Stimulated activated naive CD8-positive, alpha-beta T cell treated with anti-CD3 and anti-CD28 coated beads, Interleukin-15, amount 100 ng/mL, for 72 hours (primary cell): ENCODE results near the gene UBE3A.
A peak's percentile ranks its signal among the peaks of the same experiment; 100 is the strongest.

Experiments used
- ATAC-seq: fragments of 150-1000 bp; cut with Tn5 transposase; 2 replicates; pipeline ENCODE4 v1.10.0; 2021; ENCODE audit warnings: mild to moderate bottlenecking, moderate library complexity
- DNase-seq, 2 donors: peaks; one replicate each; pipeline ENCODE4 v3.0.0; 2021 to 2022
- H3K27ac Mint-ChIP-seq, 2 donors: one replicate each; pipeline ENCODE4 v1.8.0; 2022; ENCODE audit warnings: mild to moderate bottlenecking in 2 of 2, mixed read lengths in 2 of 2, moderate library complexity in 2 of 2
- H3K27me3 Mint-ChIP-seq: one replicate; pipeline ENCODE4 v1.8.0; 2022; ENCODE audit warnings: mixed read lengths
- H3K4me1 Mint-ChIP-seq: one replicate; pipeline ENCODE4 v1.8.0; 2022; ENCODE audit warnings: mild to moderate bottlenecking, mixed read lengths
- H3K4me3 Mint-ChIP-seq, 2 donors: one replicate each; pipeline ENCODE4 v1.8.0; 2022; ENCODE audit warnings: mild to moderate bottlenecking in 2 of 2, mixed read lengths in 2 of 2, moderate library complexity in 1 of 2
- H3K9me3 Mint-ChIP-seq, 2 donors: one replicate each; pipeline ENCODE4 v1.8.0; 2022; ENCODE audit warnings: mixed read lengths in 2 of 2

The UBE3A gene

GRCh38 chr15:25339431-25339830, 99.4 kb downstream of the UBE3A start:
- peaks cover 13 to 15% of the 10 kb centered on the region in 2 donors for H3K9me3 Mint-ChIP-seq
- ATAC-seq (no peak), DNase-seq (no peak)
- no peak overlapping the region for H3K4me3 Mint-ChIP-seq
- no peak overlapping the region for H3K27ac Mint-ChIP-seq
- H3K4me1 Mint-ChIP-seq, result no peaks in the 10 kb centered on the region
- no peaks in the 10 kb centered on the region for H3K27me3 Mint-ChIP-seq

GRCh38 chr15:25335279-25335678, 103.5 kb downstream of the UBE3A start:
- Mint-ChIP-seq H3K4me3 (no peak overlapping the region), H3K27me3 (no peaks in the 10 kb centered on the region), H3K9me3 (peaks cover 13 to 22% of the 10 kb centered on the region in 2 donors), H3K27ac (no peak overlapping the region), H3K4me1 (no peaks in the 10 kb centered on the region)
- no peak for DNase-seq
- ATAC-seq, result no peak

GRCh38 chr15:25333049-25333448, 105.8 kb downstream of the UBE3A start:
- Mint-ChIP-seq H3K4me1 (no peaks in the 10 kb centered on the region), H3K27me3 (no peaks in the 10 kb centered on the region), H3K4me3 (no peak overlapping the region), H3K9me3 (peaks cover 13 to 26% of the 10 kb centered on the region in 2 donors), H3K27ac (no peak overlapping the region)
- DNase-seq (no peak), ATAC-seq (no peak)

GRCh38 chr15:25332306-25332705, 106.5 kb downstream of the UBE3A start:
- DNase-seq, result no peak
- Mint-ChIP-seq H3K9me3 (peaks cover 13 to 34% of the 10 kb centered on the region in 2 donors), H3K4me1 (no peaks in the 10 kb centered on the region), H3K4me3 (no peak overlapping the region), H3K27me3 (no peaks in the 10 kb centered on the region), H3K27ac (no peak overlapping the region)
- ATAC-seq, result no peak

- Mint-ChIP-seq H3K9me3 (peaks cover 13 to 38% of the 10 kb centered on the region in 2 donors), H3K4me1 (no peaks in the 10 kb centered on the region), H3K4me3 (no peak overlapping the region), H3K27me3 (no peaks in the 10 kb centered on the region), H3K27ac (no peak overlapping the region)
- no peak for ATAC-seq
- DNase-seq, result no peak
Measured at GRCh38 chr15:25331860-25332259, 107.0 kb downstream of the UBE3A start.

- no peak for ATAC-seq
- DNase-seq, result no peak
- peaks cover 13 to 42% of the 10 kb centered on the region in 2 donors for H3K9me3 Mint-ChIP-seq
- no peak overlapping the region for H3K4me3 Mint-ChIP-seq
- no peaks in the 10 kb centered on the region for H3K4me1 Mint-ChIP-seq
- no peaks in the 10 kb centered on the region for H3K27me3 Mint-ChIP-seq
- H3K27ac Mint-ChIP-seq, result no peak overlapping the region
Measured at GRCh38 chr15:25331404-25331803, 107.4 kb downstream of the UBE3A start.

GRCh38 chr15:25329696-25330095, 109.1 kb downstream of the UBE3A start:
- DNase-seq (no peak), ATAC-seq (no peak)
- Mint-ChIP-seq H3K27ac (peak overlapping the region in 1 of 2 donors; percentile 67), H3K4me1 (no peaks in the 10 kb centered on the region), H3K27me3 (no peaks in the 10 kb centered on the region), H3K4me3 (no peak overlapping the region), H3K9me3 (peaks cover 7 to 28% of the 10 kb centered on the region in 2 donors)

- Mint-ChIP-seq H3K4me3 (no peak overlapping the region), H3K4me1 (no peaks in the 10 kb centered on the region), H3K9me3 (peaks cover 13 to 47% of the 10 kb centered on the region in 2 donors), H3K27ac (no peak overlapping the region), H3K27me3 (no peaks in the 10 kb centered on the region)
- DNase-seq (no peak), ATAC-seq (no peak)
Measured at GRCh38 chr15:25327686-25328085, 111.1 kb downstream of the UBE3A start.

- no peaks in the 10 kb centered on the region for H3K4me1 Mint-ChIP-seq
- H3K9me3 Mint-ChIP-seq, result peaks cover 20 to 56% of the 10 kb centered on the region in 2 donors
- no peaks in the 10 kb centered on the region for H3K27me3 Mint-ChIP-seq
- H3K27ac Mint-ChIP-seq, result no peak overlapping the region
- H3K4me3 Mint-ChIP-seq, result no peak overlapping the region
- DNase-seq (no peak), ATAC-seq (no peak)
Measured at GRCh38 chr15:25325187-25325586, 113.6 kb downstream of the UBE3A start.

- no peak overlapping the region for H3K4me3 Mint-ChIP-seq
- no peaks in the 10 kb centered on the region for H3K4me1 Mint-ChIP-seq
- ATAC-seq (no peak), DNase-seq (no peak)
- peaks cover 26 to 69% of the 10 kb centered on the region in 2 donors for H3K9me3 Mint-ChIP-seq
- H3K27me3 Mint-ChIP-seq, result no peaks in the 10 kb centered on the region
- H3K27ac Mint-ChIP-seq, result no peak overlapping the region
Measured at GRCh38 chr15:25323420-25323819, 115.4 kb downstream of the UBE3A start.

GRCh38 chr15:25287823-25288222, 151.0 kb downstream of the UBE3A start:
- Mint-ChIP-seq H3K9me3 (peaks cover 28 to 37% of the 10 kb centered on the region in 2 donors), H3K4me1 (no peaks in the 10 kb centered on the region), H3K27me3 (no peaks in the 10 kb centered on the region), H3K27ac (no peak overlapping the region), H3K4me3 (no peak overlapping the region)
- ATAC-seq (no peak), DNase-seq (no peak)
